ENCODE results near the gene SHF. TPM values are rescaled to one million over a fixed set of nuclear protein-coding genes. Genes with fewer than 3 reads are reported as not detected.

The SHF gene
- total and polyA plus RNA-seq, 2 of the 8 experiments (the other 6 are each of a cell fraction or from before 2014, with no cell fraction given) = 13.1 to 26.7 TPM

- TF ChIP-seq CHD7 (IDR thresholded peaks at IDR 0.05; ENCODE audit: insufficient replicate concordance, low read length) = no peak
- TF ChIP-seq USF2 (IDR thresholded peaks at IDR 0.05; ENCODE audit: low read length) = no peak
- TF ChIP-seq MAX (IDR thresholded peaks at IDR 0.05) = no peak
- no peak for TF ChIP-seq SP2 (IDR thresholded peaks at IDR 0.05; ENCODE audit: low read length)
- no peak for TF ChIP-seq MAFK (IDR thresholded peaks at IDR 0.05; ENCODE audit: low read depth, low read length)
- TF ChIP-seq CTBP2 (IDR thresholded peaks at IDR 0.05; ENCODE audit: borderline replicate concordance, insufficient read depth, insufficient read length, low read length) = no peak
- TF ChIP-seq EZH2 (IDR thresholded peaks at IDR 0.05; ENCODE audit: low read depth, low read length, severe bottlenecking) = no peak
Observed at GRCh38 chr15:45187894-45188830, at the start of gene SHF (continued).
